ENCODE results near the gene CUBN. TPM values are rescaled to one million over a fixed set of nuclear protein-coding genes. Genes with fewer than 3 reads are reported as not detected.

The CUBN gene
- total RNA-seq, 2 donors from 2014 or later: 0.75 to 1.3 TPM

GRCh38 chr10:17144032-17144431 is 14.4 kb upstream of the CUBN start:
- H3K27me3 Mint-ChIP-seq (ENCODE audit: insufficient read depth): no peaks in the 10 kb centered on the region
- 92 to 97% methylated on average over 2 of the region's 2 CpGs for WGBS, 2 experiments (ENCODE audit: insufficient coverage in 1 of 2, insufficient read length in 1 of 2)
- Histone ChIP-seq H3K36me3 (ENCODE audit: control insufficient read depth, insufficient read depth, low read length) (no peaks in the 10 kb centered on the region), H3K27ac (ENCODE audit: low read depth, low read length) (no peak overlapping the region), H3K9ac (ENCODE audit: extremely low read depth, low read length, poor library complexity, severe bottlenecking) (no peak overlapping the region), H3K4me1 (ENCODE audit: control insufficient read depth, insufficient read depth, low read length) (no peaks in the 10 kb centered on the region), H3K9me3 (ENCODE audit: control insufficient read depth, low read length) (no peaks in the 10 kb centered on the region), H3K4me3 (ENCODE audit: low read length) (no peak overlapping the region), H3K27me3 (ENCODE audit: control insufficient read depth, insufficient read depth, low read length, poor library complexity, severe bottlenecking) (no peaks in the 10 kb centered on the region)
- no peaks in the 10 kb centered on the region for H3K9me3 Mint-ChIP-seq
- no peak overlapping the region for H3K27ac Mint-ChIP-seq
- no peak for TF ChIP-seq CTCF (conservative IDR thresholded peaks at IDR 0.05)
- peaks cover 6% of the 10 kb centered on the region for H3K4me1 Mint-ChIP-seq
- no peak for DNase-seq
- no peak overlapping the region for H3K4me3 Mint-ChIP-seq
- H3K36me3 Mint-ChIP-seq (ENCODE audit: low read depth): no peaks in the 10 kb centered on the region

GRCh38 chr10:17143055-17143690 is 13.6 kb upstream of the CUBN start:
- no peaks in the 10 kb centered on the region for H3K4me1 ChIP-seq (ENCODE audit: control insufficient read depth, insufficient read depth, low read length)
- no peak for TF ChIP-seq CTCF (conservative IDR thresholded peaks at IDR 0.05)

GRCh38 chr10:17141504-17142229 is 12.1 kb upstream of the CUBN start:
- 100% methylated on average over 1 of the region's 1 CpG for WGBS, 2 experiments (ENCODE audit: insufficient coverage in 1 of 2, insufficient read length in 1 of 2)

More at GRCh38 chr10:17143055-17143690, 13.6 kb upstream of the CUBN start:
- 95 to 98% methylated on average over 3 of the region's 3 CpGs for WGBS, 2 experiments (ENCODE audit: insufficient coverage in 1 of 2, insufficient read length in 1 of 2)
- H3K27me3 Mint-ChIP-seq (ENCODE audit: insufficient read depth): no peaks in the 10 kb centered on the region
- H3K36me3 ChIP-seq (ENCODE audit: control insufficient read depth, insufficient read depth, low read length): no peaks in the 10 kb centered on the region
- no peaks in the 10 kb centered on the region for H3K9me3 Mint-ChIP-seq
- H3K4me1 Mint-ChIP-seq: peaks cover 9% of the 10 kb centered on the region
- H3K27ac ChIP-seq (ENCODE audit: low read depth, low read length): no peak overlapping the region
- no peaks in the 10 kb centered on the region for H3K27me3 ChIP-seq (ENCODE audit: control insufficient read depth, insufficient read depth, low read length, poor library complexity, severe bottlenecking)
- H3K9me3 ChIP-seq (ENCODE audit: control insufficient read depth, low read length): no peaks in the 10 kb centered on the region
- no peaks in the 10 kb centered on the region for H3K36me3 Mint-ChIP-seq (ENCODE audit: low read depth)
- no peak overlapping the region for H3K27ac Mint-ChIP-seq
- DNase-seq: no peak
- H3K4me3 ChIP-seq (ENCODE audit: low read length): no peak overlapping the region
- no peak overlapping the region for H3K9ac ChIP-seq (ENCODE audit: extremely low read depth, low read length, poor library complexity, severe bottlenecking)
- H3K4me3 Mint-ChIP-seq: no peak overlapping the region

More at GRCh38 chr10:17141504-17142229, 12.1 kb upstream of the CUBN start:
- Mint-ChIP-seq H3K4me1 (peaks cover 9% of the 10 kb centered on the region), H3K9me3 (no peaks in the 10 kb centered on the region), H3K27ac (no peak overlapping the region), H3K27me3 (ENCODE audit: insufficient read depth) (no peaks in the 10 kb centered on the region), H3K4me3 (no peak overlapping the region), H3K36me3 (ENCODE audit: low read depth) (no peaks in the 10 kb centered on the region)
- H3K4me1 ChIP-seq (ENCODE audit: control insufficient read depth, insufficient read depth, low read length): no peaks in the 10 kb centered on the region
- H3K27me3 ChIP-seq (ENCODE audit: control insufficient read depth, insufficient read depth, low read length, poor library complexity, severe bottlenecking): no peaks in the 10 kb centered on the region
- DNase-seq: no peak
- no peaks in the 10 kb centered on the region for H3K36me3 ChIP-seq (ENCODE audit: control insufficient read depth, insufficient read depth, low read length)
- H3K4me3 ChIP-seq (ENCODE audit: low read length): no peak overlapping the region
- H3K9me3 ChIP-seq (ENCODE audit: control insufficient read depth, low read length): no peaks in the 10 kb centered on the region
- TF ChIP-seq CTCF (conservative IDR thresholded peaks at IDR 0.05): no peak
- H3K9ac ChIP-seq (ENCODE audit: extremely low read depth, low read length, poor library complexity, severe bottlenecking): no peak overlapping the region
- H3K27ac ChIP-seq (ENCODE audit: low read depth, low read length): no peak overlapping the region

All from endodermal cell (in vitro differentiated cells).